ENCODE data around the gene MRC1. TPM values are rescaled to one million over a fixed set of nuclear protein-coding genes. Genes with fewer than 3 reads are reported as not detected.

MRC1 gene
- total and polyA plus RNA-seq, 2 donors (not counting 3 experiments of a cell fraction or from before 2014, with no cell fraction given): 0.03 to 0.13 TPM

- Histone ChIP-seq H3K79me2 (ENCODE audit: control insufficient read depth, insufficient read depth, low read length) (no peaks in the 10 kb centered on the region), H3K27me3 (ENCODE audit: control insufficient read depth in 2 of 2, insufficient read depth in 2 of 2, low read length in 2 of 2) (no peaks in the 10 kb centered on the region), H2AFZ (ENCODE audit: low read depth, low read length) (no peak overlapping the region), H3K4me3 (replicated peaks in 1 of 3; ENCODE audit: insufficient read depth in 1 of 3, low read depth in 1 of 3, low read length in 3 of 3) (no peak overlapping the region), H3K9me1 (replicated peaks; ENCODE audit: control insufficient read depth, extremely low read depth, insufficient read depth, low read length) (no peaks in the 10 kb centered on the region), H3K9ac (replicated peaks; ENCODE audit: extremely low read depth, insufficient read depth, low read length) (no peak overlapping the region), H3K27ac (ENCODE audit: insufficient read depth, low read depth, low read length) (no peak overlapping the region), H3K4me2 (ENCODE audit: insufficient read depth, low read length) (no peak overlapping the region), H3K4me1 (ENCODE audit: control insufficient read depth, extremely low read depth, insufficient read depth, low read length) (no peaks in the 10 kb centered on the region), H4K20me1 (replicated peaks; ENCODE audit: control insufficient read depth, extremely low read depth, insufficient read depth, low read length) (no peaks in the 10 kb centered on the region), H3K36me3 (ENCODE audit: control insufficient read depth in 2 of 2, extremely low read depth in 1 of 2, insufficient read depth in 2 of 2, low read length in 2 of 2) (no peaks in the 10 kb centered on the region), H3K9me3 (replicated peaks; ENCODE audit: control insufficient read depth, insufficient read depth, low read length) (no peaks in the 10 kb centered on the region)
- no peak for FAIRE-seq
- CTCF ChIA-PET: no interaction called here
- intact Hi-C loops (cut with micrococcal nuclease): no loop called here
- dilution Hi-C loops (cut with MboI; ENCODE audit: extremely low pct_ligation_motif_present, low sequenced_read_pairs): no loop called here
- no peak for DNase-seq (ENCODE audit: low read depth, low spot score)
- POLR2A ChIA-PET: no interaction called here
- no peak for TF ChIP-seq POLR2AphosphoS5 (IDR thresholded peaks at IDR 0.05; ENCODE audit: insufficient read depth, low read depth, low read length)
- no peak for TF ChIP-seq GATA2 (IDR thresholded peaks at IDR 0.05; ENCODE audit: insufficient read depth, insufficient read length, low read depth, low read length)
- TF ChIP-seq FOS (IDR thresholded peaks at IDR 0.05; ENCODE audit: borderline replicate concordance, insufficient read depth, low read length): no peak
- TF ChIP-seq JUN (IDR thresholded peaks at IDR 0.05; ENCODE audit: borderline replicate concordance, insufficient read depth, insufficient read length, low read depth): no peak
- TF ChIP-seq, protein P1, sequence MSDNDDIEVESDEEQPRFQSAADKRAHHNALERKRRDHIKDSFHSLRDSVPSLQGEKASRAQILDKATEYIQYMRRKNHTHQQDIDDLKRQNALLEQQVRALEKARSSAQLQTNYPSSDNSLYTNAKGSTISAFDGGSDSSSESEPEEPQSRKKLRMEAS (IDR thresholded peaks at IDR 0.05; ENCODE audit: insufficient read depth, insufficient read length): no peak
- TF ChIP-seq POLR2A (IDR thresholded peaks at IDR 0.05; ENCODE audit: low read depth, low read length): no peak
- BruUV-seq (replicated peaks): no TSS peak
Measured at GRCh38 chr10:17795813-17796594, 13.1 kb upstream of the MRC1 start.

DNA sequence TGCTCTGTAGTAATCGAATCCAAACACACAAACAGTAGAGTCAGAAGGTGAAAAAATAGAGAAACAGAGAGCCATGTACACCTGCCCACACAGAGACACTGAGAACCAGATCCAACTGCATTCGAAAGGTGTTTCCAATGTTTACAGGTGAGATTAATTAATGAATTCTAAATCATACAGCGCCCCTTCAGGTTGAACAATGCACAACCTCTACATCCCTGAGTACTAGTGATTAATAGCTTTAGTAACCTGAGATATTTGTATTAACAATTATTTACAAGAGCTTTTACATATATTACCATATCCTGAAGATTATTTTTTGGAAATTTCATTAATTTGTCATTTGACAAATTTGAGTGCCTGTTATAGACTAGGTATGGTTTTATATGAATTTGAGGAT, 7.6 kb upstream of the MRC1 start:
- Histone ChIP-seq H4K20me1 (replicated peaks; ENCODE audit: control insufficient read depth, extremely low read depth, insufficient read depth, low read length) (no peaks in the 10 kb centered on the region), H2AFZ (ENCODE audit: low read depth, low read length) (no peak overlapping the region), H3K4me2 (ENCODE audit: insufficient read depth, low read length) (no peak overlapping the region), H3K27me3 (ENCODE audit: control insufficient read depth in 2 of 2, insufficient read depth in 2 of 2, low read length in 2 of 2) (no peaks in the 10 kb centered on the region), H3K27ac (ENCODE audit: insufficient read depth, low read depth, low read length) (no peak overlapping the region), H3K9me3 (replicated peaks; ENCODE audit: control insufficient read depth, insufficient read depth, low read length) (no peaks in the 10 kb centered on the region), H3K4me3 (replicated peaks in 1 of 3; ENCODE audit: insufficient read depth in 1 of 3, low read depth in 1 of 3, low read length in 3 of 3) (no peak overlapping the region), H3K4me1 (ENCODE audit: control insufficient read depth, extremely low read depth, insufficient read depth, low read length) (peaks cover 10% of the 10 kb centered on the region), H3K79me2 (ENCODE audit: control insufficient read depth, insufficient read depth, low read length) (no peaks in the 10 kb centered on the region), H3K36me3 (ENCODE audit: control insufficient read depth in 2 of 2, extremely low read depth in 1 of 2, insufficient read depth in 2 of 2, low read length in 2 of 2) (no peaks in the 10 kb centered on the region), H3K9ac (replicated peaks; ENCODE audit: extremely low read depth, insufficient read depth, low read length) (no peak overlapping the region), H3K9me1 (replicated peaks; ENCODE audit: control insufficient read depth, extremely low read depth, insufficient read depth, low read length) (no peaks in the 10 kb centered on the region)
- DNase-seq (ENCODE audit: low read depth, low spot score) (no peak), FAIRE-seq (no peak)
- CTCF ChIA-PET: interaction anchor here (1.3 to 1.6 kb wide), 2 partner anchors 16 to 18 kb away, joined by 3 to 5 read pairs; no protein-coding TSS in a partner anchor
- intact Hi-C loops (cut with micrococcal nuclease): no loop called here
- POLR2A ChIA-PET: no interaction called here
- dilution Hi-C loops (cut with MboI; ENCODE audit: extremely low pct_ligation_motif_present, low sequenced_read_pairs): no loop called here
- no peak for TF ChIP-seq JUN (IDR thresholded peaks at IDR 0.05; ENCODE audit: borderline replicate concordance, insufficient read depth, insufficient read length, low read depth)
- TF ChIP-seq, protein P1 (IDR thresholded peaks at IDR 0.05; ENCODE audit: insufficient read depth, insufficient read length): no peak
- BruUV-seq (replicated peaks): no TSS peak
